A673 (cell line): Measurements from ENCODE around the gene PTPRK. TPM values are rescaled to one million over a fixed set of nuclear protein-coding genes. Genes with fewer than 3 reads are reported as not detected.
A peak's percentile ranks its signal among the peaks of the same experiment; 100 is the strongest.

Source experiments
- BruUV-seq: library from RNA; stranded (reverse); fragments of 400-500 nt; replicated peaks from 2 replicates; lab custom pipeline; 2021; lab: Mats Ljungman, UMichigan
- CTCF ChIA-PET: fragments of 300-600 bp; sonication (Branson Sonifier 250); formaldehyde crosslinking; loops from one replicate; lab custom pipeline; 2022; ENCODE audit warnings: antibody characterized with exemption; lab: Charles Lee
- POLR2A ChIA-PET: fragments of 300-600 bp; sonication (Branson Sonifier 250); formaldehyde crosslinking; loops from one replicate; lab custom pipeline; 2022; ENCODE audit warnings: antibody characterized with exemption; ENCODE audit not compliant: low non-redundant PET; lab: Charles Lee
- DNase-seq: peaks from one replicate; pipeline ENCODE4 v3.0.0-alpha.2; 2015; ENCODE audit warnings: low spot score
- H3K27ac ChIP-seq: fragments of 200-600 bp; sonication (generic); 2 replicates; pipeline ENCODE4 v1.5.1; 2016; ENCODE audit warnings: mixed run types, low read depth, mild to moderate bottlenecking, mixed read lengths, antibody characterized with exemption, low read length; ENCODE audit not compliant: poor library complexity, severe bottlenecking
- H3K27me3 ChIP-seq: fragments of 200-600 bp; sonication (generic); replicated peaks from 2 replicates; pipeline ENCODE4 v1.6.1; 2017; ENCODE audit warnings: mixed run types, low read depth, mild to moderate bottlenecking, mixed read lengths, antibody characterized with exemption, low read length; ENCODE audit not compliant: insufficient read depth, poor library complexity
- H3K36me3 ChIP-seq: fragments of 200-600 bp; sonication (generic); 2 replicates; pipeline ENCODE4 v1.6.1; 2016; ENCODE audit warnings: mixed run types, mild to moderate bottlenecking, mixed read lengths, antibody characterized with exemption, low read length; ENCODE audit not compliant: insufficient read depth, poor library complexity, severe bottlenecking
- H3K4me1 ChIP-seq: fragments of 200-600 bp; sonication (generic); 2 replicates; pipeline ENCODE4 v1.6.1; 2017; ENCODE audit warnings: mixed run types, mild to moderate bottlenecking, mixed read lengths, antibody characterized with exemption, low read length; ENCODE audit not compliant: insufficient read depth, poor library complexity, severe bottlenecking
- H3K4me3 ChIP-seq: fragments of 200-600 bp; sonication (generic); 2 replicates; pipeline ENCODE4 v1.5.1; 2016; ENCODE audit warnings: low read depth, mixed run types, mild to moderate bottlenecking, mixed read lengths, low read length; ENCODE audit not compliant: poor library complexity, severe bottlenecking
- H3K9me3 ChIP-seq: fragments of 200-600 bp; sonication (generic); 2 replicates; pipeline ENCODE4 v1.6.1; 2016; ENCODE audit warnings: mixed run types, low read depth, mild to moderate bottlenecking, mixed read lengths, antibody characterized with exemption, low read length; ENCODE audit not compliant: poor library complexity, severe bottlenecking
- EZH2 ChIP-seq: fragments of 200-600 bp; sonication (generic); IDR thresholded peaks from 2 replicates; pipeline ENCODE4 v1.6.1; 2017; ENCODE audit warnings: borderline replicate concordance, low read depth, mild to moderate bottlenecking, mixed read lengths, antibody characterized with exemption, low read length; ENCODE audit not compliant: poor library complexity, severe bottlenecking
- intact Hi-C: fragments of 100-400 bp; cut with micrococcal nuclease; formaldehyde crosslinking; loops from one replicate; pipeline ENCODE4 v1.10.0; 2022; ENCODE audit not compliant: unreplicated experiment
- total RNA-seq: library from RNA; stranded (reverse); gene quantifications from 2 replicates; pipeline ENCODE4 v1.2.3, GENCODE V29; 2021
- TF ChIP-seq, protein P1 (sequence below): fragments of 300-800, 200-600 bp; sonication (generic); conservative IDR thresholded peaks from 2 replicates; pipeline ENCODE4 v1.5.1; 2017; ENCODE audit warnings: low read depth, mild to moderate bottlenecking, antibody characterized with exemption, low read length, moderate library complexity, mixed read lengths

PTPRK gene
- total RNA-seq, 1 experiment from 2014 or later = 77.3 TPM

DNA sequence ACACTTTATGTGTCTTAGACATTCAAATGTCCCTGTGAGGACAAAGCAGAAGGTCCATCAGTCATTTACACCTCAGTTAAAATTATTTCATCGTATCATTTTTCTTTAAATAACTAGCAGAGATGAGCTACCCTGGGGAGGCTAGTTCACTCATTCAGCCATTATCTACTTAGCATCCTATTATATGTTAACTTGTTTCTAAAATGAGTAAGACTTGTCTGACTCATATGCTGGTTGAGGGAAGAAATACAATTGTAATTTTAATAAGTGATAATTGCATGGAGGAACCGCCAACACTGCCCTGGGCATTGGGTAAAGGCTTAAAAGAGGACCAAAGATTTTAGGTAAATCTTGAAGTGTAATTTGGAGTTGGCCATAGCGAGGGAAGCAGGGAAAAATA is 12.4 kb upstream of the PTPRK start:
- Histone ChIP-seq H3K27me3 (no peaks in the 10 kb centered on the region), H3K9me3 (no peaks in the 10 kb centered on the region), H3K4me1 (peaks cover 15% of the 10 kb centered on the region), H3K36me3 (no peaks in the 10 kb centered on the region), H3K27ac (no peak overlapping the region), H3K4me3 (no peak overlapping the region)
- CTCF ChIA-PET = no interaction called here
- TF ChIP-seq EZH2 = no peak
- TF ChIP-seq, protein P1, sequence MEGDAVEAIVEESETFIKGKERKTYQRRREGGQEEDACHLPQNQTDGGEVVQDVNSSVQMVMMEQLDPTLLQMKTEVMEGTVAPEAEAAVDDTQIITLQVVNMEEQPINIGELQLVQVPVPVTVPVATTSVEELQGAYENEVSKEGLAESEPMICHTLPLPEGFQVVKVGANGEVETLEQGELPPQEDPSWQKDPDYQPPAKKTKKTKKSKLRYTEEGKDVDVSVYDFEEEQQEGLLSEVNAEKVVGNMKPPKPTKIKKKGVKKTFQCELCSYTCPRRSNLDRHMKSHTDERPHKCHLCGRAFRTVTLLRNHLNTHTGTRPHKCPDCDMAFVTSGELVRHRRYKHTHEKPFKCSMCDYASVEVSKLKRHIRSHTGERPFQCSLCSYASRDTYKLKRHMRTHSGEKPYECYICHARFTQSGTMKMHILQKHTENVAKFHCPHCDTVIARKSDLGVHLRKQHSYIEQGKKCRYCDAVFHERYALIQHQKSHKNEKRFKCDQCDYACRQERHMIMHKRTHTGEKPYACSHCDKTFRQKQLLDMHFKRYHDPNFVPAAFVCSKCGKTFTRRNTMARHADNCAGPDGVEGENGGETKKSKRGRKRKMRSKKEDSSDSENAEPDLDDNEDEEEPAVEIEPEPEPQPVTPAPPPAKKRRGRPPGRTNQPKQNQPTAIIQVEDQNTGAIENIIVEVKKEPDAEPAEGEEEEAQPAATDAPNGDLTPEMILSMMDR = no peak
- no TSS peak for BruUV-seq
- POLR2A ChIA-PET = interaction anchor here (0.6 kb wide), 1 partner anchor 9 kb away, joined by 3 read pairs; no protein-coding TSS in a partner anchor
- peak; percentile 56 for DNase-seq
- intact Hi-C loops = no loop called here

DNA sequence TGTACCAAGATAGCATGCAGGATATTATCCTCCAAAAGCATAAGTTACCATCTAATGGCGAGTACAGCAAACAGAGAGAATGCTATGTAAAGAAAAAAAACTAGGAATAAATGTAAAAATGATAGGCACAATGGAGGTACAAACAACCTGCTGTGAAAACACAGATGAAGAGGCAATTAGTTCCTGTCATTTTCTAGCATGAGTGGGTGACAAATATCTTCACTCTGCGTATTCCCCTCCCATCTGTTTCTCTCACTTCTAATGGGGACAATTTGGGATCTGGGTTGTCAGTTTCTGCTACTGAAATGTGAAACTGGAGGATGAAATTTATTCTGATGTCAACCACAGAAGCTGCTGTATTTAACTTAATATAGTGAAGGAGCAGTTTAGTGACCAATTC is 11.7 kb upstream of the PTPRK start:
- ChIA-PET CTCF (no interaction called here), POLR2A (no interaction called here)
- Histone ChIP-seq H3K9me3 (no peaks in the 10 kb centered on the region), H3K4me1 (peaks cover 16% of the 10 kb centered on the region), H3K27me3 (no peaks in the 10 kb centered on the region), H3K27ac (no peak overlapping the region), H3K4me3 (no peak overlapping the region), H3K36me3 (no peaks in the 10 kb centered on the region)
- no peak for DNase-seq
- BruUV-seq = no TSS peak
- intact Hi-C loops = no loop called here
- TF ChIP-seq, protein P1 = no peak
- no peak for TF ChIP-seq EZH2

DNA sequence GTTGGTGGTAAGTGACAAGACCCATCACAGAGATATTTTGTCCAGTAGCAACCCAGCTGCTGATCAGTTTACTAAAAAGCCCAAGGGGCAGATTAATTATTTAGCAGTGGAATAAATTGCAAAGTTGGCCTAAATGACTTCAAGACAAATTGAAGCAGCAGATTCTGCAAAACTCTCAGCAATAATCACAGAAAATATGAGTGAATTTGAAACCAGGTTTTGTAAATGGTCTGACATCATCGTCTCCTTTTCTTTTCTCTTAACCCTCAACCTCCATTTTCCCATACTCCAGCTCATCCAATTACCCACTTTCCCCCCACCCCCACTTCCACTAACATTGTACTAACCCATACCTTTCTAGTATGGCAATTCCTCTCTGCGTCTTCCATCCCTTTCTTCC is 11.3 kb upstream of the PTPRK start:
- no peaks in the 10 kb centered on the region for H3K27me3 ChIP-seq
- TF ChIP-seq EZH2 = no peak
- TF ChIP-seq, protein P1 = no peak
- no peak overlapping the region for H3K4me3 ChIP-seq
- POLR2A ChIA-PET = no interaction called here
- H3K9me3 ChIP-seq = no peaks in the 10 kb centered on the region
- no peak for DNase-seq
- no peaks in the 10 kb centered on the region for H3K36me3 ChIP-seq
- H3K27ac ChIP-seq = no peak overlapping the region
- intact Hi-C loops = no loop called here
- H3K4me1 ChIP-seq = peaks cover 20% of the 10 kb centered on the region
- CTCF ChIA-PET = no interaction called here
- BruUV-seq = no TSS peak
